ENCODE data around the gene PCGF3. TPM values are rescaled to one million over a fixed set of nuclear protein-coding genes. Genes with fewer than 3 reads are reported as not detected.

PCGF3 gene
- total RNA-seq, 1 experiment from 2014 or later: 66.3 TPM

DNA sequence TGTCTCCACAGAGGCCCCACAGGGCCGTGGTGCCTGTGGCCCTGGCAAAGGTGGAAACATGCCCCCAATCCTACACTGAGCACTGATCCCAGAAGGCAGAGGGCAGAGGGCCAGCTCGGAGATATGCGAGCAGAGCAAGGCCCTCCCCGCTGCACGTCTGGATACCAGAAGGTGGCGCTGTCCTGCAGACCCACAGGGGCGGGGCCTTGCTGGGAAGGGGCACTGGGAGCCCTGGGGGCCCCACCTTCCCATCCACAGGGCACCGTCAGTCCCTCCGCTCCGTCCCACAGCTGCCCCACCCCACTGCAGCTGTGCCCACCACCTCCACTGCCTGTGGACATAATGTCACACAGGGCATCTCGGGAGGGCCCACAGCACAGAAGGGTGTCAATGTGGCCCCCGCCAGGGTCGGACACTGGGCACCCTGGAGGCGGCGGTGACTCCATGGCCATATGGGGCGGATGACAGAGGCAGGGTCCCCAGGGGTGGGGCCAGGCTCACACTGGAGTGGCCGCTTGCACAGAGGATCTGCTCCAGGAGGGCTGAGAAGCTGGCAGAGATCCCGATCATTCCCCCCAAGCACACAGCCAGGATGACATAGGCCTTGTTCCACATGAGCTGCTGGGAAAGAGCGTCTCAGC, 21.5 kb upstream of the PCGF3 start:
- POLR2A ChIA-PET: interaction anchor here (1.0 kb wide), 1 partner anchor 10 kb away, joined by 3 read pairs; the partner anchor contains the start of genes ATP5ME and MYL5
- peak overlapping the region; percentile 27; the same call in 1 of the 2 replicates for H3K27ac ChIP-seq (ENCODE audit: low read depth, low read length)
- peak; percentile 51 for DNase-seq (ENCODE audit: low read depth, low spot score)
- RAD21 ChIA-PET (ENCODE audit: low non-redundant PET in 1 of 2, low total read pairs in 2 of 2, uncharacterized antibody in 2 of 2, unreplicated experiment in 2 of 2): interaction anchor here in 1 of 2 experiments (1.5 kb wide), 1 partner anchor 81 kb away, joined by 4 read pairs; no protein-coding TSS in a partner anchor
- no peaks in the 10 kb centered on the region for H4K20me1 ChIP-seq (ENCODE audit: insufficient read depth)
- no peak overlapping the region for H3K9ac ChIP-seq (ENCODE audit: low read length)
- no peaks in the 10 kb centered on the region for H3K27me3 ChIP-seq (ENCODE audit: insufficient read depth, low read length)
- CTCF ChIA-PET: interaction anchor here (0.6 to 1.7 kb wide), 4 partner anchors 8 to 81 kb away, joined by 3 to 14 read pairs (median 4); partner anchors contain the start of genes ATP5ME and MYL5
- no peaks in the 10 kb centered on the region for H3K9me3 ChIP-seq (ENCODE audit: control insufficient read depth in 1 of 2, insufficient read depth in 1 of 2, low read depth in 1 of 2, low read length in 2 of 2)
- no peaks in the 10 kb centered on the region for H3K36me3 ChIP-seq (ENCODE audit: control insufficient read depth in 1 of 2, insufficient read depth in 2 of 2, low read length in 2 of 2)
- TF ChIP-seq POLR2AphosphoS5 (IDR thresholded peaks at IDR 0.05; ENCODE audit: low read depth, low read length) (no peak), SP1 (IDR thresholded peaks at IDR 0.05; ENCODE audit: low read depth) (no peak), EZH2 (IDR thresholded peaks at IDR 0.05) (no peak), YY1 (IDR thresholded peaks at IDR 0.05; ENCODE audit: extremely low read depth, insufficient replicate concordance, low read depth, low read length) (no peak), SIN3A (IDR thresholded peaks at IDR 0.05; ENCODE audit: low read depth) (no peak), EGR1 (IDR thresholded peaks at IDR 0.05; ENCODE audit: low read depth) (no peak)
- TF ChIP-seq, protein P1, sequence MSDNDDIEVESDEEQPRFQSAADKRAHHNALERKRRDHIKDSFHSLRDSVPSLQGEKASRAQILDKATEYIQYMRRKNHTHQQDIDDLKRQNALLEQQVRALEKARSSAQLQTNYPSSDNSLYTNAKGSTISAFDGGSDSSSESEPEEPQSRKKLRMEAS (IDR thresholded peaks at IDR 0.05): no peak
- TF ChIP-seq, protein P2, sequence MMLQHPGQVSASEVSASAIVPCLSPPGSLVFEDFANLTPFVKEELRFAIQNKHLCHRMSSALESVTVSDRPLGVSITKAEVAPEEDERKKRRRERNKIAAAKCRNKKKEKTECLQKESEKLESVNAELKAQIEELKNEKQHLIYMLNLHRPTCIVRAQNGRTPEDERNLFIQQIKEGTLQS (IDR thresholded peaks at IDR 0.05): no peak
- TF ChIP-seq, protein P3, sequence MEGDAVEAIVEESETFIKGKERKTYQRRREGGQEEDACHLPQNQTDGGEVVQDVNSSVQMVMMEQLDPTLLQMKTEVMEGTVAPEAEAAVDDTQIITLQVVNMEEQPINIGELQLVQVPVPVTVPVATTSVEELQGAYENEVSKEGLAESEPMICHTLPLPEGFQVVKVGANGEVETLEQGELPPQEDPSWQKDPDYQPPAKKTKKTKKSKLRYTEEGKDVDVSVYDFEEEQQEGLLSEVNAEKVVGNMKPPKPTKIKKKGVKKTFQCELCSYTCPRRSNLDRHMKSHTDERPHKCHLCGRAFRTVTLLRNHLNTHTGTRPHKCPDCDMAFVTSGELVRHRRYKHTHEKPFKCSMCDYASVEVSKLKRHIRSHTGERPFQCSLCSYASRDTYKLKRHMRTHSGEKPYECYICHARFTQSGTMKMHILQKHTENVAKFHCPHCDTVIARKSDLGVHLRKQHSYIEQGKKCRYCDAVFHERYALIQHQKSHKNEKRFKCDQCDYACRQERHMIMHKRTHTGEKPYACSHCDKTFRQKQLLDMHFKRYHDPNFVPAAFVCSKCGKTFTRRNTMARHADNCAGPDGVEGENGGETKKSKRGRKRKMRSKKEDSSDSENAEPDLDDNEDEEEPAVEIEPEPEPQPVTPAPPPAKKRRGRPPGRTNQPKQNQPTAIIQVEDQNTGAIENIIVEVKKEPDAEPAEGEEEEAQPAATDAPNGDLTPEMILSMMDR (IDR thresholded peaks at IDR 0.05 in 2 of 3, conservative IDR thresholded peaks at IDR 0.05 in 1 of 3; ENCODE audit: borderline replicate concordance in 1 of 3, insufficient read depth in 1 of 3, low read depth in 2 of 3, low read length in 2 of 3): peak in 2 of 3 experiments; percentile 85 to 94; a peak in 4 of 6 replicates
- no peaks in the 10 kb centered on the region for H3K9me2 ChIP-seq (ENCODE audit: insufficient read depth)
- peaks cover 4% of the 10 kb centered on the region; the same call in 1 of the 2 replicates for H3K79me2 ChIP-seq (ENCODE audit: insufficient read depth, low read length)
- H3K4me3 ChIP-seq (replicated peaks in 1 of 2; ENCODE audit: low read depth in 1 of 2, low read length in 2 of 2): no peak overlapping the region
- H3K4me2 ChIP-seq (ENCODE audit: low read length): no peak overlapping the region
- H3K4me1 ChIP-seq (ENCODE audit: control insufficient read depth in 1 of 2, insufficient read depth in 2 of 2, low read length in 2 of 2): peaks cover 24 to 47% of the 10 kb centered on the region in 2 experiments
- peak; percentile 45 for ATAC-seq
- BruUV-seq (replicated peaks): no TSS peak
- no peak overlapping the region for H2AFZ ChIP-seq (ENCODE audit: low read depth, low read length, poor library complexity, severe bottlenecking)
- intact Hi-C loops (cut with micrococcal nuclease): no loop called here
